Eye (tissue), 1 donor: ENCODE data around the gene GTF2F2.
"Not testable (repeated sequence)": the region's sequence is repeated elsewhere in the genome, so short reads cannot be mapped to it uniquely, and the experiment has no call there.

Experiments
- DNase-seq: peaks from one replicate; pipeline ENCODE4 v3.0.0-alpha.2; 2015

The GTF2F2 gene

GRCh38 chr13:45257638-45258333, 137.5 kb downstream of the GTF2F2 start:
- DNase-seq, result no peak

- no peak for DNase-seq
These were observed 138.0 kb downstream of the GTF2F2 start for GRCh38 chr13:45258334-45258675.

GRCh38 chr13:45267215-45267614, 146.9 kb downstream of the GTF2F2 start:
- DNase-seq, result no peak

GRCh38 chr13:45269204-45269603, 148.9 kb downstream of the GTF2F2 start:
- DNase-seq, result no peak

- no peak for DNase-seq
These were observed 156.6 kb downstream of the GTF2F2 start for GRCh38 chr13:45276913-45277312.

- no peak for DNase-seq
These were observed 157.9 kb downstream of the GTF2F2 start for GRCh38 chr13:45278096-45278645.

GRCh38 chr13:45280011-45280410, 159.7 kb downstream of the GTF2F2 start:
- DNase-seq, result no peak

- peak; percentile 70 for DNase-seq
These were observed 160.7 kb downstream of the GTF2F2 start for GRCh38 chr13:45280751-45281634.

- no peak for DNase-seq
These were observed 162.7 kb downstream of the GTF2F2 start for GRCh38 chr13:45282994-45283393.

- no peak for DNase-seq
These were observed 169.7 kb downstream of the GTF2F2 start for GRCh38 chr13:45289936-45290563.

- no peak for DNase-seq
These were observed 171.9 kb downstream of the GTF2F2 start for GRCh38 chr13:45292176-45292575.

GRCh38 chr13:45295536-45295935, 175.2 kb downstream of the GTF2F2 start:
- DNase-seq, result no peak

GRCh38 chr13:45296259-45296658, 175.9 kb downstream of the GTF2F2 start:
- no peak for DNase-seq

- no peak for DNase-seq
These were observed 177.3 kb downstream of the GTF2F2 start for GRCh38 chr13:45297456-45298205.

GRCh38 chr13:45298206-45298505, 177.8 kb downstream of the GTF2F2 start:
- no peak for DNase-seq

- not testable (repeated sequence) for DNase-seq
These were observed 178.2 kb downstream of the GTF2F2 start for GRCh38 chr13:45298550-45298949.

GRCh38 chr13:45299194-45299593, 178.9 kb downstream of the GTF2F2 start:
- no peak for DNase-seq

GRCh38 chr13:45300190-45300985, 180.1 kb downstream of the GTF2F2 start:
- no peak for DNase-seq

GRCh38 chr13:45301263-45301662, 181.0 kb downstream of the GTF2F2 start:
- no peak for DNase-seq

GRCh38 chr13:45302507-45302906, 182.2 kb downstream of the GTF2F2 start:
- no peak for DNase-seq

- DNase-seq, result no peak
These were observed 182.7 kb downstream of the GTF2F2 start for GRCh38 chr13:45303026-45303425.

- no peak for DNase-seq
These were observed 183.6 kb downstream of the GTF2F2 start for GRCh38 chr13:45303866-45304265.
